GM19452 (cell line): Measurements from ENCODE around the gene TXNDC12.

ENCODE experiments used
- ATAC-seq: cut with Tn5 transposase; IDR thresholded peaks from one replicate; pipeline ENCODE4 v1.9.1; 2021; ENCODE audit not compliant: unreplicated experiment

The TXNDC12 gene

DNA sequence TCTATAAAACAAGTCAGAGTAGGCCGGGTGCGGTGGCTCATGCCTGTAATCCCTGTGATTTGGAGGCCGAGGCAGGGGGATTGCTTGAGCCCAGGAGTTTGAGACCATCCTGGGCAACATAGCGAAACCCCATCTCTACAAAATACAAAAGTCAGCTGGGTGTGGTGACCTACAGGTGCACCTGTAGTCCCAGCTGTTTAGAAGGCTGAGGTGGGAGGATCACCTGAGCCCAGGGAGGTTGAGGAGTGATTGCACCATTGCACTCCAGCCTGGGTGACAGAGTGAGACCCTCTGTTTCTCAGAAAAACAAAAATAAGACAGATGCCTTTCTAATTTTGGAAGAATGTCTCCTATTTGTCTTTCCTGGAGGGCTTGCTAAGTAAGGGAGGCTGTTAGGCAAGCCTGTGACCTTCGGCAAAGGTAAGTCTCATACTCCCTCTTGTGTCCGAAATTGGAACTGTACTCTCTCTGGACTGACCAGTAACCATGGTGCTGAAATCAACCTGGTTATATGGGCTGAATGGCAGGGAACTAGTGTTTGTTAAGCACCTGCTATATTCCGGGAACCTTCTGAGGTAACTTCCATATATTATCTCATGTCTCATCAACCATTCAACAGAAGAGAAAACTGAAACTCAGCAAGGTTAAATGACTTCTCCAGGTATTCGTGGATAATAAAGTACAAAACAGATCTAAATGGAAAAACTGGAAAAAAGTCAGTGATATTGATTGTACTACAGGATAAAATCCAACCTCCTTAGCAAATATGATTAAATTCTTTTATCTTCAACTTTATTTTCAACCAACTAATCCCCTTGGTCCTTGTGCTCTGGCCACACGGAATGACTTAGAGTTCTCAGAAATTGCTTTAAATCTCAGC lies 52.7 kb downstream of the TXNDC12 start:
- no peak for ATAC-seq

GRCh38 chr1:51998701-51999100 lies 56.3 kb downstream of the TXNDC12 start:
- ATAC-seq: no peak

DNA sequence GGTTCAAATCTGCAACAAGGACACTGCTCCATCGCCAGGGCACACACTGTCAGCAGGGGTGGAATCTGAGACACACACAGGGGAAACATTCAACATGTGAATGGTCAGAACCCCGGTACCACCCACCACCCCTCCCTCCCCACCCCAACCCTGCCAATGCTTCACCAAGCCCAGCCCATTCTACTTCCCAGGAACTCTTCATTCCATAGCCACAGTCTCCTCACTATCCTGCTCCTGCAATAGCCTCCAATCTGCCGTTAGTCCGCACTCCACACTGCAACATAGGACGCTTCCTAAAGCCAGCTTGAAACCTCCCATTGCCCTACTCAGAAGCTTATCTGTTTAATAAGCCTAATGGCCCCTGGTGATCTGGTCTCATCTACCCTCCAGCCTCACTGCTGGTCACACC lies 57.0 kb downstream of the TXNDC12 start:
- no peak for ATAC-seq

DNA sequence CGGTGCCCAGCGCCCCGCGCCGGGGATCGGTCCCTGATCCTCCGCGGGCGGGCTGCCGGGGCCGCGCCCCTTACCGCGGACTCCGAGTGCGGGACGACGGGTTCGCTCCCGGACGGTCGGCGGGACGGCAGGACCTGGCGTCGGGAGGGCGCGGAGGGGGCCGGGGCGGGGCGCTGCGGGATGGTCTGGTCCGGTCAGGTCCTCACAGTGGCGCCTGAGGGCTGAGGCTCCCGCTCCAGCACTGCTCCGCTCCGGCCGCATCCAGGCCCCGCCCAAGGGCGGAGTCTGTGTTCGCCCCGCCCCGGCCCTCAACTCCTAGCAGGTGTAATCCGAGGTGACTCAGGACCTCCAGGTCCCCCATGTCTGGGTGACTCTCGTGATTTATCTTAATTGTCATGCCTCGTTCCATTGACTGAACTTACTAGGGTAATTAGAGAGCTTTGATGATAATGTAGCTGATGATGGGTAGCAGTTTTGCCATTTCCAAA lies 64.5 kb downstream of the TXNDC12 start, which contains the start of gene RAB3B:
Gene RAB3B, minus strand, starts transcription at position 223 of the 488 bp plus-strand sequence. CDS start 13,583 bp downstream, outside the sequence.
- peak; percentile 78 for ATAC-seq

GRCh38 chr1:51989582-51990477 lies 65.2 kb downstream of the TXNDC12 start:
- ATAC-seq: no peak

DNA sequence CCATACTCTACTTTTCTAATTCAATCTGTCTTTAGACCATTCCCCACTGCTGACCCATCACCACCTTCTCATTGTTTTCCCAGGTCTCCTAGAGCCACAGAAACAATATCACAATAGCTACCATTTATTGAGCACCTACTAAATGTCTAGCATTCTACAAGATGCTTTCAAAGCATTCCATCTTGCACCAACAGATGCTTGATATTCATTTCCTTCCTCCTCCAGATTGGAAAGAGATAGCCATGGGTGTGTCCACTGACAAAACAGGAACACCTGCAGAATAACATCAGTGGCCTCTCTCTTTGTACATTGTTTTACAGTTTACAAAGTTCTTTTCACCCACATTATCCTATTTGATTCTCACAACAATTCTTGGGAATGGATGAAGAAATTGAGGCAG lies 66.7 kb downstream of the TXNDC12 start:
- no peak for ATAC-seq

GRCh38 chr1:51986718-51987117 lies 68.3 kb downstream of the TXNDC12 start:
- no peak for ATAC-seq

- ATAC-seq: no peak
Measured at GRCh38 chr1:51982161-51982560, 72.8 kb downstream of the TXNDC12 start.

DNA sequence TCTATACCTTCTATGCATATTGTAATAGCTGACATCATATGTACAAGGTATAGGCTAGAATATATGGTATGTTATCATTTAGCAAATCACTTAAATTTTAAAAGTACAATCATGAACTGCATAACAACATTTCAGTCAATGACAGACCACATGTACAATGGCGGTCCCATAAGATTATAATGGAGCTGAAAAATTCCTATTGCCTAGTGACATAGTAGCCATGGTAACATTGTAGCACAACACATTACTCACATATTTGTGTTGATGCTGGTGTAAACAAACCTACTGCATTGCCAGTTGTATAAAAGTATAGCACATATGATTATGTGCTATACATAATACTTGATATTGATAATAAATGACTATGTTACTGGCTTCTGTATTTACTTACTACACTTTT lies 73.4 kb downstream of the TXNDC12 start:
- ATAC-seq: no peak

DNA sequence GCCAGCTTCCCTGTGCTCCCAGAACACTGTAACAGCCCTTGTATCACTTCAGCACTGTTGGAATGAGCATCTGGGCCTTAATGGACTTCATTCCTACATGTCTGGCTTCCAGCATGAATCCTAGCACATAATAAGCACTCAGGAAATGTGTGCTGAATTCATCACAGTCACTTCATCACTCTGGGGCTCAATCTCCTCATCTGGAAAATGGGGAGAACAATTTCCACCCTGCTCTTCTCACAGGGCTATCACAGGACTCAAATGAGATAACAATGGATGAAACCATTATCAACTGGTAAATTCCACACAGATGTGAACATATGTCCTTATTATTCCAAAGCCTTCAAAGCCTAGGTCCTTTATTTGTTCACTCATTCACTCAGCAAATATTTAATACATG lies 76.9 kb downstream of the TXNDC12 start:
- ATAC-seq: no peak

DNA sequence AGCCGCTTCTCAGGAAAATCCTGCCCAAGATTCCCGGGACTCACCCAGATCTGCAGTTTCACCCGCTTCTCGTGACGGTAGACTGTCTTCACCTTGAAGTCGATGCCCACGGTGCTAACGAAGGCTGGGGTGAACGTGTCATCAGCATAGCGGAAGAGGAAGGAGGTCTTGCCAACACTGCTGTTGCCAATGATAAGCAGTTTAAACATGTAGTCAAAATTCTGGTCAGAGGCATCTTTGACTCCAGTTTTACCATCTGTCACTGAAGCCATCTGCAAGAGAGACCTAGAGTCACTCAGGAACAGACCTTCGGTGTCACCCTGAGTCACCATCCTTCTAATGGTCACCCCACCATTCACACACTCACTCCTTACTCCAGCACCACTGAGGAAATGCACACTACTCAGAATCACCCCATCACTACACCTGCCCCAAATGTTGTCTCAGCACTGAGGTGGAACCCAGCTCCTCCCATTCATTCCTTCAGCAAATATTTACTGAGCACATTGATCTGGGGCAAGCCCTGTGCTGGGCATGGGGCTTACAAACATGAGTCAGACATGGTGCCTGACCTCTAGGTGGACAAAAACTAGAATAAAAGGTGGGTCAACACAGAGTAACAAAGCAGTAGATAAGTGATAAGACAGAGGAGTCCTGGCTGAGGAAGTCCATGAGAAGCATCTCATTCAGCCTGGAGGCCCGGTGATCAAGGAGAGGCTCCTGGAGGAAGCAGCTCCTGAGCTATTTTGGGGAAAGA lies 78.0 kb downstream of the TXNDC12 start:
- ATAC-seq: no peak

- no peak for ATAC-seq
Measured at GRCh38 chr1:51973587-51974474, 81.2 kb downstream of the TXNDC12 start.
